ENCODE data around the gene ZNF670.

The ZNF670 gene

GRCh38 chr1:247104965-247105364 is 26.4 kb upstream of the ZNF670 start:
- no peak for DNase-seq (ENCODE audit: insufficient read length, low spot score)
- no peak for FAIRE-seq
- TF ChIP-seq POLR2A (IDR thresholded peaks at IDR 0.05; ENCODE audit: low read depth, low read length), result no peak
- no peak for TF ChIP-seq SPI1 (IDR thresholded peaks at IDR 0.05; ENCODE audit: low read depth, low read length)
- TF ChIP-seq POU2F2 (IDR thresholded peaks at IDR 0.05; ENCODE audit: low read depth, low read length), result no peak
- no peak for TF ChIP-seq POLR2AphosphoS5 (IDR thresholded peaks at IDR 0.05; ENCODE audit: low read depth, low read length)
- TF ChIP-seq TAF1 (IDR thresholded peaks at IDR 0.05; ENCODE audit: low read depth, low read length), result no peak
- TF ChIP-seq PAX5 (IDR thresholded peaks at IDR 0.05; ENCODE audit: insufficient read depth, low read length, severe bottlenecking), result no peak

GRCh38 chr1:247103859-247104591 is 25.4 kb upstream of the ZNF670 start, which contains the start of gene ZNF669:
Gene ZNF669, minus strand, starts transcription at chr1:247104356. Its CDS starts 157 bp downstream, at chr1:247104199.
- FAIRE-seq (peak; percentile 88), DNase-seq (ENCODE audit: insufficient read length, low spot score) (peak; percentile 90)
- TF ChIP-seq POU2F2 (IDR thresholded peaks at IDR 0.05; ENCODE audit: low read depth, low read length), result 0 out of 2 replicates have a peak, but pooled peaks have one; percentile 29
- TF ChIP-seq POLR2AphosphoS5 (IDR thresholded peaks at IDR 0.05; ENCODE audit: low read depth, low read length), result peak; percentile 91
- peak; percentile 81; the same call in 1 of the 2 replicates for TF ChIP-seq TAF1 (IDR thresholded peaks at IDR 0.05; ENCODE audit: low read depth, low read length)
- 0 out of 2 replicates have a peak, but pooled peaks have one; percentile 6 for TF ChIP-seq SPI1 (IDR thresholded peaks at IDR 0.05; ENCODE audit: low read depth, low read length)
- TF ChIP-seq PAX5 (IDR thresholded peaks at IDR 0.05; ENCODE audit: insufficient read depth, low read length, severe bottlenecking), result no peak
- TF ChIP-seq POLR2A (IDR thresholded peaks at IDR 0.05; ENCODE audit: low read depth, low read length), result peak; percentile 88

- no peak for DNase-seq (ENCODE audit: insufficient read length, low spot score)
- no peak for FAIRE-seq
- TF ChIP-seq TAF1 (IDR thresholded peaks at IDR 0.05; ENCODE audit: low read depth, low read length) (no peak), POLR2A (IDR thresholded peaks at IDR 0.05; ENCODE audit: low read depth, low read length) (no peak), SPI1 (IDR thresholded peaks at IDR 0.05; ENCODE audit: low read depth, low read length) (no peak), PAX5 (IDR thresholded peaks at IDR 0.05; ENCODE audit: insufficient read depth, low read length, severe bottlenecking) (no peak), POU2F2 (IDR thresholded peaks at IDR 0.05; ENCODE audit: low read depth, low read length) (no peak), POLR2AphosphoS5 (IDR thresholded peaks at IDR 0.05; ENCODE audit: low read depth, low read length) (no peak)
These were observed 23.8 kb upstream of the ZNF670 start for GRCh38 chr1:247102381-247102780.

- DNase-seq (ENCODE audit: insufficient read length, low spot score), result no peak
- no peak for FAIRE-seq
- TF ChIP-seq POU2F2 (IDR thresholded peaks at IDR 0.05; ENCODE audit: low read depth, low read length), result no peak
- no peak for TF ChIP-seq POLR2A (IDR thresholded peaks at IDR 0.05; ENCODE audit: low read depth, low read length)
- TF ChIP-seq PAX5 (IDR thresholded peaks at IDR 0.05; ENCODE audit: insufficient read depth, low read length, severe bottlenecking), result no peak
- no peak for TF ChIP-seq TAF1 (IDR thresholded peaks at IDR 0.05; ENCODE audit: low read depth, low read length)
- no peak for TF ChIP-seq SPI1 (IDR thresholded peaks at IDR 0.05; ENCODE audit: low read depth, low read length)
- TF ChIP-seq POLR2AphosphoS5 (IDR thresholded peaks at IDR 0.05; ENCODE audit: low read depth, low read length), result no peak
These were observed 22.2 kb upstream of the ZNF670 start for GRCh38 chr1:247100676-247101279.

GRCh38 chr1:247096958-247097357 is 18.3 kb upstream of the ZNF670 start:
- TF ChIP-seq POU2F2 (IDR thresholded peaks at IDR 0.05; ENCODE audit: low read depth, low read length) (no peak), TAF1 (IDR thresholded peaks at IDR 0.05; ENCODE audit: low read depth, low read length) (no peak), POLR2A (IDR thresholded peaks at IDR 0.05; ENCODE audit: low read depth, low read length) (no peak), POLR2AphosphoS5 (IDR thresholded peaks at IDR 0.05; ENCODE audit: low read depth, low read length) (peak; percentile 54; the same call in 1 of the 2 replicates)
- FAIRE-seq (no peak), DNase-seq (ENCODE audit: insufficient read length, low spot score) (no peak)

GRCh38 chr1:247096544-247096943 is 17.9 kb upstream of the ZNF670 start:
- FAIRE-seq (no peak), DNase-seq (ENCODE audit: insufficient read length, low spot score) (no peak)
- TF ChIP-seq POLR2AphosphoS5 (IDR thresholded peaks at IDR 0.05; ENCODE audit: low read depth, low read length) (no peak), POU2F2 (IDR thresholded peaks at IDR 0.05; ENCODE audit: low read depth, low read length) (no peak), TAF1 (IDR thresholded peaks at IDR 0.05; ENCODE audit: low read depth, low read length) (no peak), POLR2A (IDR thresholded peaks at IDR 0.05; ENCODE audit: low read depth, low read length) (no peak), PAX5 (IDR thresholded peaks at IDR 0.05; ENCODE audit: insufficient read depth, low read length, severe bottlenecking) (no peak), SPI1 (IDR thresholded peaks at IDR 0.05; ENCODE audit: low read depth, low read length) (no peak)

- TF ChIP-seq POLR2AphosphoS5 (IDR thresholded peaks at IDR 0.05; ENCODE audit: low read depth, low read length), result no peak
- TF ChIP-seq POU2F2 (IDR thresholded peaks at IDR 0.05; ENCODE audit: low read depth, low read length), result no peak
- TF ChIP-seq TAF1 (IDR thresholded peaks at IDR 0.05; ENCODE audit: low read depth, low read length), result no peak
- no peak for TF ChIP-seq POLR2A (IDR thresholded peaks at IDR 0.05; ENCODE audit: low read depth, low read length)
- TF ChIP-seq PAX5 (IDR thresholded peaks at IDR 0.05; ENCODE audit: insufficient read depth, low read length, severe bottlenecking), result no peak
- DNase-seq (ENCODE audit: insufficient read length, low spot score) (no peak), FAIRE-seq (no peak)
These were observed 17.5 kb upstream of the ZNF670 start for GRCh38 chr1:247096112-247096511.

- no peak for DNase-seq (ENCODE audit: insufficient read length, low spot score)
- no peak for TF ChIP-seq SPI1 (IDR thresholded peaks at IDR 0.05; ENCODE audit: low read depth, low read length)
- TF ChIP-seq POU2F2 (IDR thresholded peaks at IDR 0.05; ENCODE audit: low read depth, low read length), result no peak
- TF ChIP-seq TAF1 (IDR thresholded peaks at IDR 0.05; ENCODE audit: low read depth, low read length), result no peak
- TF ChIP-seq POLR2A (IDR thresholded peaks at IDR 0.05; ENCODE audit: low read depth, low read length), result no peak
- TF ChIP-seq PAX5 (IDR thresholded peaks at IDR 0.05; ENCODE audit: insufficient read depth, low read length, severe bottlenecking), result no peak
- TF ChIP-seq POLR2AphosphoS5 (IDR thresholded peaks at IDR 0.05; ENCODE audit: low read depth, low read length), result no peak
- FAIRE-seq, result no peak
These were observed 11.8 kb upstream of the ZNF670 start for GRCh38 chr1:247090455-247090854.

GRCh38 chr1:247089616-247090375 is 11.2 kb upstream of the ZNF670 start:
- DNase-seq (ENCODE audit: insufficient read length, low spot score), result no peak
- FAIRE-seq, result no peak
- TF ChIP-seq TAF1 (IDR thresholded peaks at IDR 0.05; ENCODE audit: low read depth, low read length), result no peak

All from GM12891 (cell line).